GM12878 (cell line): ENCODE data around the gene MAPK8. TPM values are rescaled to one million over a fixed set of nuclear protein-coding genes. Genes with fewer than 3 reads are reported as not detected.

Experiments used
- ATAC-seq: fragments of 200-7000 bp; cut with Tn5 transposase; 3 replicates; pipeline ENCODE4 v1.9.1; 2020; ENCODE audit warnings: mild to moderate bottlenecking, moderate library complexity
- BruUV-seq: library from RNA; stranded (reverse); fragments of 400-500 nt; replicated peaks from 2 replicates; lab custom pipeline; 2021; lab: Mats Ljungman, UMichigan
- CTCF ChIA-PET: fragments of 300-600 bp; sonication (Branson Sonifier 250); formaldehyde crosslinking; extraction: SDS; loops from one replicate; lab custom pipeline; 2021; ENCODE audit warnings: inconsistent platforms; lab: Yijun Ruan, JAX
- POLR2A ChIA-PET: fragments of 350-600 bp; formaldehyde crosslinking; extraction: SDS; loops from one replicate; lab custom pipeline; 2021; ENCODE audit warnings: inconsistent platforms; lab: Charles Lee
- RAD21 ChIA-PET: fragments of 300-600 bp; sonication (Branson Sonifier 250); formaldehyde crosslinking; loops from one replicate; lab custom pipeline; 2023; ENCODE audit warnings: antibody characterized with exemption; ENCODE audit not compliant: unreplicated experiment; lab: Charles Lee
- SMC1A ChIA-PET: fragments of 300-600 bp; sonication (Branson Sonifier 250); formaldehyde crosslinking; loops from one replicate; lab custom pipeline; 2023; ENCODE audit not compliant: unreplicated experiment, uncharacterized antibody; lab: Charles Lee
- DNase-seq: peaks from one replicate; pipeline ENCODE4 v3.0.0-alpha.2; 2011; ENCODE audit warnings: low read depth, low spot score
- FAIRE-seq: peaks from 3 replicates; lab custom pipeline; 2011; peaks lifted over from hg19 to GRCh38; lab: Jason Lieb, UNC
- H2AFZ ChIP-seq: 2 replicates; pipeline ENCODE4 v1.6.0; 2011; ENCODE audit warnings: low read depth, low read length, control low read depth; ENCODE audit not compliant: control insufficient read depth
- H3K27ac ChIP-seq: 2 replicates; pipeline ENCODE4 v1.5.1; 2011; ENCODE audit warnings: control low read depth; ENCODE audit not compliant: control insufficient read depth, insufficient read depth
- H3K27me3 ChIP-seq, 2 experiments: replicated peaks in 1 of 2; 2 replicates each; pipeline versions ENCODE4 v1.6.0 to v1.6.1; 2011; ENCODE audit warnings: low read length in 1 of 2; ENCODE audit not compliant: control insufficient read depth in 2 of 2, insufficient read depth in 2 of 2
- H3K36me3 ChIP-seq, 2 experiments: 2 replicates each; pipeline ENCODE4 v1.5.1; 2011; ENCODE audit warnings: low read length in 1 of 2; ENCODE audit not compliant: control insufficient read depth in 2 of 2, insufficient read depth in 2 of 2
- H3K4me1 ChIP-seq: 2 replicates; pipeline ENCODE4 v1.6.1; 2011; ENCODE audit warnings: mild to moderate bottlenecking, low read length, moderate library complexity, mixed read lengths; ENCODE audit not compliant: control insufficient read depth, insufficient read depth
- H3K4me2 ChIP-seq: 2 replicates; pipeline ENCODE4 v1.6.0; 2011; ENCODE audit warnings: control low read depth; ENCODE audit not compliant: control insufficient read depth, insufficient read depth
- H3K4me3 ChIP-seq: fragments of 200-600 bp; sonication (generic); 2 replicates; pipeline ENCODE4 v1.5.1; 2016
- H3K79me2 ChIP-seq: 2 replicates; pipeline ENCODE4 v1.6.0; 2011; ENCODE audit warnings: low read length; ENCODE audit not compliant: control insufficient read depth, insufficient read depth
- H3K9ac ChIP-seq: 2 replicates; pipeline ENCODE4 v1.8.0; 2011; ENCODE audit warnings: low read length, control low read depth, mixed read lengths; ENCODE audit not compliant: control insufficient read depth, insufficient read depth
- H3K9me3 ChIP-seq: replicated peaks from 3 replicates; pipeline ENCODE4 v1.5.1; 2011; ENCODE audit warnings: mild to moderate bottlenecking, low read length; ENCODE audit not compliant: control insufficient read depth, insufficient read depth
- H4K20me1 ChIP-seq: 2 replicates; pipeline ENCODE4 v1.6.0; 2011; ENCODE audit not compliant: control insufficient read depth, insufficient read depth
- BRCA1 ChIP-seq: IDR thresholded peaks from 2 replicates; pipeline ENCODE4 v1.6.1; 2011; ENCODE audit warnings: low read depth, low read length, improper control_type of control experiment
- GABPA ChIP-seq: IDR thresholded peaks from 2 replicates; pipeline ENCODE4 v1.6.1; 2014; ENCODE audit warnings: antibody characterized with exemption, low read depth, mild to moderate bottlenecking, inconsistent platforms
- JUNB ChIP-seq: IDR thresholded peaks from 2 replicates; pipeline ENCODE4 v1.6.1; 2016; ENCODE audit warnings: antibody characterized with exemption, mild to moderate bottlenecking
- LARP7 ChIP-seq: fragments of 450-650 bp; IDR thresholded peaks from 2 replicates; pipeline ENCODE4 v1.6.1; 2017; ENCODE audit warnings: mild to moderate bottlenecking
- NR2C1 ChIP-seq: fragments of 450-650 bp; IDR thresholded peaks from 2 replicates; pipeline ENCODE4 v1.6.1; 2017; ENCODE audit warnings: antibody characterized with exemption, mild to moderate bottlenecking, moderate library complexity
- RB1 ChIP-seq: fragments of 450-650 bp; formaldehyde crosslinking; IDR thresholded peaks from 2 replicates; pipeline ENCODE4 v1.6.1; 2017; ENCODE audit warnings: mild to moderate bottlenecking, borderline replicate concordance
- SMARCA5 ChIP-seq: fragments of 450-650 bp; IDR thresholded peaks from 2 replicates; pipeline ENCODE4 v1.6.1; 2017; ENCODE audit warnings: mild to moderate bottlenecking
- STAT3 ChIP-seq: IDR thresholded peaks from 2 replicates; pipeline ENCODE4 v1.6.1; 2011; ENCODE audit warnings: low read depth, low read length, improper control_type of control experiment
- SUPT20H ChIP-seq: IDR thresholded peaks from 2 replicates; pipeline ENCODE4 v1.6.1; 2011; ENCODE audit warnings: low read depth, mild to moderate bottlenecking, low read length, moderate library complexity, borderline replicate concordance; ENCODE audit not compliant: control insufficient read depth
- ZBED1 ChIP-seq: IDR thresholded peaks from 2 replicates; pipeline ENCODE4 v1.6.1; 2016; ENCODE audit warnings: borderline replicate concordance
- ZNF592 ChIP-seq: fragments of 450-650 bp; IDR thresholded peaks from 2 replicates; pipeline ENCODE4 v1.6.1; 2017; ENCODE audit warnings: mild to moderate bottlenecking, moderate library complexity
- ZNF622 ChIP-seq: fragments of 450-650 bp; IDR thresholded peaks from 2 replicates; pipeline ENCODE4 v1.6.1; 2017; ENCODE audit warnings: mild to moderate bottlenecking, inconsistent platforms
- ZSCAN29 ChIP-seq: fragments of 450-650 bp; IDR thresholded peaks from 2 replicates; pipeline ENCODE4 v1.6.1; 2017; ENCODE audit warnings: mild to moderate bottlenecking, moderate library complexity
- WGBS: methylation state at CpG from one replicate; pipeline ENCODE4 v1.1.6; 2016; ENCODE audit warnings: low lambda C conversion rate; ENCODE audit not compliant: insufficient replicate concordance, insufficient coverage; ENCODE audit errors: missing lambda C conversion rate; 5-methylcytosine and 5-hydroxymethylcytosine counted together
- in situ Hi-C: fragments of 300-500 bp; cut with MboI; formaldehyde crosslinking; loops from 9 replicates; pipeline ENCODE4 v1.14.3; 2018; ENCODE audit warnings: mixed read lengths
- intact Hi-C: fragments of 100-400 bp; cut with micrococcal nuclease; formaldehyde crosslinking; loops from one replicate; pipeline ENCODE4 v1.14.2; 2022; ENCODE audit not compliant: unreplicated experiment
- polyA plus RNA-seq, 11 experiments: library from polyadenylated mRNA; depleted of rRNA in 4 of 11; unstranded in 6 of 11; stranded (reverse) in 5 of 11; fragments of >200 nt; fragmentation: Nextera tagmentation in 4 of 11; fragmentation: Illumina TruSeq in 1 of 11; extraction: Ambion mirVana in 4 of 11; extraction: Trizol in 1 of 11; gene quantifications; 1 replicate in 1 of 11; 2 replicates in 10 of 11; pipeline versions ENCODE4 v1.2.1 to v1.2.3, GENCODE V29; 2011 to 2016; ENCODE audit warnings: inconsistent platforms in 2 of 11, missing spikeins in 2 of 11, low read depth in 1 of 11
- total RNA-seq, 4 experiments: library from RNA; depleted of rRNA in 3 of 4; stranded (reverse); fragments of >200 nt in 3 of 4; fragmentation: Illumina TruSeq in 1 of 4; extraction: Trizol in 1 of 4; gene quantifications; 2 replicates each; pipeline versions ENCODE4 v1.2.1 to v1.2.3, GENCODE V29; 2013 to 2021
- TF ChIP-seq, protein P1 (sequence below): IDR thresholded peaks from 2 replicates; pipeline ENCODE4 v1.6.1; 2012; ENCODE audit warnings: improper control_type of control experiment, low read depth, low read length; ENCODE audit not compliant: insufficient replicate concordance

MAPK8 gene
- total and polyA plus RNA-seq, 10 of the 15 experiments (the other 5 are each of a cell fraction or from before 2014, with no cell fraction given), result 3.9 to 102 (median 40.0) TPM

DNA sequence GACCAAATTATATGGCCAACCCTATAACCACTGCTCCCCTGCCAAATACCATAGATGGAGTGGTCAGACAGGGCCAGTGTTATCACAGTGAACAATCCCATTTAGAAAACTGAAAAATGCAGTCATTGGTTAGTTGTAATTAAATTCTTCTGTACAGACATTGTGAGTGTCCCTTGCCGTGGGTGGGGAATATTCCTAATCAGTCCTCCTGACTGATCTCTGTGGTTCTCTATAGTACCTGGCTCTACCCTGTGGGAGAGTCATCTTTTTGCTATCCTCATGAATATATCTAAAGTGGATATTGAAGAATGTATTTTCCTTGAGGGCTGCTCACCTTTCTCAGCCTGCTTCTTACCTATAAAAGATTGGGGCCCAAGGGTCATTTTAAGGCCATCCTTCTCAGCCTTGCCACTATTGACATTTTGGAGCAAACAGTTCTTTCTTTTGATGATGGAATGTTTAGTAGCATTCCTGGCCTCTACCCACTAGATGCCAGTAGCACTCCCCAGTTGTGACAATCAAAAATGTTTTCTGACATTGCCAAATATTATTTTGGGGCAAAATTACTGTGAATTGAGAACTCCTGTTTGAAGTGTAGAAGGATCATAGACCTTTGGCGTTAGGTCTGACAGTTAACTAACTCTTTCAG, 110.2 kb downstream of the MAPK8 start:
- no peaks in the 10 kb centered on the region for H3K27me3 ChIP-seq
- no peak overlapping the region for H3K27ac ChIP-seq
- H3K9ac ChIP-seq, result no peak overlapping the region
- H3K36me3 ChIP-seq, result peaks cover 0 to 6% of the 10 kb centered on the region in 2 experiments; a peak in 2 of 4 replicates
- RAD21 ChIA-PET, result interaction anchor here (1.5 kb wide), 1 partner anchor 50 kb away, joined by 3 read pairs; no protein-coding TSS in a partner anchor
- H3K4me3 ChIP-seq, result no peak overlapping the region
- TF ChIP-seq GABPA (no peak), ZNF592 (no peak), ZSCAN29 (no peak), SUPT20H (no peak), RB1 (no peak), LARP7 (no peak), BRCA1 (no peak), SMARCA5 (no peak), ZBED1 (no peak), JUNB (no peak), ZNF622 (no peak), STAT3 (no peak), NR2C1 (no peak)
- TF ChIP-seq, protein P1, sequence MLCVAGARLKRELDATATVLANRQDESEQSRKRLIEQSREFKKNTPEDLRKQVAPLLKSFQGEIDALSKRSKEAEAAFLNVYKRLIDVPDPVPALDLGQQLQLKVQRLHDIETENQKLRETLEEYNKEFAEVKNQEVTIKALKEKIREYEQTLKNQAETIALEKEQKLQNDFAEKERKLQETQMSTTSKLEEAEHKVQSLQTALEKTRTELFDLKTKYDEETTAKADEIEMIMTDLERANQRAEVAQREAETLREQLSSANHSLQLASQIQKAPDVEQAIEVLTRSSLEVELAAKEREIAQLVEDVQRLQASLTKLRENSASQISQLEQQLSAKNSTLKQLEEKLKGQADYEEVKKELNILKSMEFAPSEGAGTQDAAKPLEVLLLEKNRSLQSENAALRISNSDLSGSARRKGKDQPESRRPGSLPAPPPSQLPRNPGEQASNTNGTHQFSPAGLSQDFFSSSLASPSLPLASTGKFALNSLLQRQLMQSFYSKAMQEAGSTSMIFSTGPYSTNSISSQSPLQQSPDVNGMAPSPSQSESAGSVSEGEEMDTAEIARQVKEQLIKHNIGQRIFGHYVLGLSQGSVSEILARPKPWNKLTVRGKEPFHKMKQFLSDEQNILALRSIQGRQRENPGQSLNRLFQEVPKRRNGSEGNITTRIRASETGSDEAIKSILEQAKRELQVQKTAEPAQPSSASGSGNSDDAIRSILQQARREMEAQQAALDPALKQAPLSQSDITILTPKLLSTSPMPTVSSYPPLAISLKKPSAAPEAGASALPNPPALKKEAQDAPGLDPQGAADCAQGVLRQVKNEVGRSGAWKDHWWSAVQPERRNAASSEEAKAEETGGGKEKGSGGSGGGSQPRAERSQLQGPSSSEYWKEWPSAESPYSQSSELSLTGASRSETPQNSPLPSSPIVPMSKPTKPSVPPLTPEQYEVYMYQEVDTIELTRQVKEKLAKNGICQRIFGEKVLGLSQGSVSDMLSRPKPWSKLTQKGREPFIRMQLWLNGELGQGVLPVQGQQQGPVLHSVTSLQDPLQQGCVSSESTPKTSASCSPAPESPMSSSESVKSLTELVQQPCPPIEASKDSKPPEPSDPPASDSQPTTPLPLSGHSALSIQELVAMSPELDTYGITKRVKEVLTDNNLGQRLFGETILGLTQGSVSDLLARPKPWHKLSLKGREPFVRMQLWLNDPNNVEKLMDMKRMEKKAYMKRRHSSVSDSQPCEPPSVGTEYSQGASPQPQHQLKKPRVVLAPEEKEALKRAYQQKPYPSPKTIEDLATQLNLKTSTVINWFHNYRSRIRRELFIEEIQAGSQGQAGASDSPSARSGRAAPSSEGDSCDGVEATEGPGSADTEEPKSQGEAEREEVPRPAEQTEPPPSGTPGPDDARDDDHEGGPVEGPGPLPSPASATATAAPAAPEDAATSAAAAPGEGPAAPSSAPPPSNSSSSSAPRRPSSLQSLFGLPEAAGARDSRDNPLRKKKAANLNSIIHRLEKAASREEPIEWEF, result no peak
- TF ChIP-seq, all 136 proteins: peak for 0
- H4K20me1 ChIP-seq, result no peaks in the 10 kb centered on the region
- no peaks in the 10 kb centered on the region for H3K79me2 ChIP-seq
- no peak for FAIRE-seq
- no peak for ATAC-seq
- no peak overlapping the region for H2AFZ ChIP-seq
- no peak for DNase-seq
- H3K9me3 ChIP-seq, result peaks cover 2% of the 10 kb centered on the region; the same call in 1 of the 3 replicates
- ChIA-PET SMC1A (interaction anchor here (1.6 to 2.2 kb wide), 2 partner anchors 35 to 51 kb away, joined by 6 to 8 read pairs; no protein-coding TSS in a partner anchor), POLR2A (no interaction called here), CTCF (interaction anchor here (0.9 to 1.4 kb wide), 3 partner anchors 9 to 55 kb away, joined by 3 to 5 read pairs (median 3); no protein-coding TSS in a partner anchor)
- no peaks in the 10 kb centered on the region for H3K4me1 ChIP-seq
- 98% methylated on average over 2 of the region's 2 CpGs for WGBS
- in situ Hi-C loops, result no loop called here
- no peak overlapping the region for H3K4me2 ChIP-seq
- BruUV-seq, result no TSS peak
- intact Hi-C loops, result no loop called here
